Measurements from ENCODE around the gene TECPR1.

GRCh38 chr7:98254951-98255610 is 3.0 kb upstream of the TECPR1 start:
- TF ChIP-seq CTCF (IDR thresholded peaks at IDR 0.05; ENCODE audit: low read length) (no peak), EZH2 (optimal IDR thresholded peaks at IDR 0.05; ENCODE audit: low read depth, low read length) (no peak)
